ENCODE results near the gene LDHB. TPM values are rescaled to one million over a fixed set of nuclear protein-coding genes. Genes with fewer than 3 reads are reported as not detected.
"Not testable (repeated sequence)": the region's sequence is repeated elsewhere in the genome, so short reads cannot be mapped to it uniquely, and the experiment has no call there.

LDHB gene
- polyA plus RNA-seq, 1 donor = 578 TPM

GRCh38 chr12:21661396-21662093 lies 3.9 kb upstream of the LDHB start:
- not testable (repeated sequence) for DNase-seq

- no peak for DNase-seq
These were observed 1.7 kb upstream of the LDHB start for GRCh38 chr12:21659383-21659782.

GRCh38 chr12:21656905-21657325 lies 727 bp downstream of the LDHB start:
- peak; percentile 49 for DNase-seq

GRCh38 chr12:21655591-21655990 lies 2.1 kb downstream of the LDHB start:
- DNase-seq = no peak

GRCh38 chr12:21651821-21652220 lies 5.8 kb downstream of the LDHB start:
- no peak for DNase-seq

GRCh38 chr12:21650997-21651396 lies 6.6 kb downstream of the LDHB start:
- no peak for DNase-seq

- DNase-seq = no peak
These were observed 8.6 kb downstream of the LDHB start for GRCh38 chr12:21649034-21649433.

GRCh38 chr12:21648378-21648777 lies 9.3 kb downstream of the LDHB start:
- DNase-seq = no peak

GRCh38 chr12:21647179-21647578 lies 10.5 kb downstream of the LDHB start:
- DNase-seq = no peak

GRCh38 chr12:21645041-21645500 lies 12.6 kb downstream of the LDHB start:
- DNase-seq = not testable (repeated sequence)

GRCh38 chr12:21644516-21644915 lies 13.1 kb downstream of the LDHB start:
- DNase-seq = no peak

- DNase-seq = no peak
These were observed 13.9 kb downstream of the LDHB start for GRCh38 chr12:21643758-21644157.

- DNase-seq = peak; percentile 11
These were observed 14.8 kb downstream of the LDHB start for GRCh38 chr12:21642707-21643389.

- no peak for DNase-seq
These were observed 19.4 kb downstream of the LDHB start for GRCh38 chr12:21638054-21638891.

- no peak for DNase-seq
These were observed 23.4 kb downstream of the LDHB start for GRCh38 chr12:21634245-21634644.

GRCh38 chr12:21631367-21631766 lies 26.3 kb downstream of the LDHB start:
- DNase-seq = no peak

GRCh38 chr12:21627924-21628323 lies 29.7 kb downstream of the LDHB start:
- no peak for DNase-seq

GRCh38 chr12:21618566-21618965 lies 39.1 kb downstream of the LDHB start:
- DNase-seq = no peak

- no peak for DNase-seq
These were observed 40.6 kb downstream of the LDHB start for GRCh38 chr12:21617030-21617429.

- DNase-seq = no peak
These were observed 42.2 kb downstream of the LDHB start for GRCh38 chr12:21615431-21615830.

- DNase-seq = no peak
These were observed 43.1 kb downstream of the LDHB start for GRCh38 chr12:21614506-21614905.

- no peak for DNase-seq
These were observed 43.7 kb downstream of the LDHB start for GRCh38 chr12:21613931-21614330.

GRCh38 chr12:21608196-21608595 lies 49.4 kb downstream of the LDHB start:
- no peak for DNase-seq

All from hindlimb muscle (tissue), 1 donor.